ENCODE results near the gene BMPR2.
"Not testable (repeated sequence)": the region's sequence is repeated elsewhere in the genome, so short reads cannot be mapped to it uniquely, and the experiment has no call there.

The BMPR2 gene

GRCh38 chr2:202455114-202455513, 79.0 kb downstream of the BMPR2 start:
- DNase-seq: no peak

DNA sequence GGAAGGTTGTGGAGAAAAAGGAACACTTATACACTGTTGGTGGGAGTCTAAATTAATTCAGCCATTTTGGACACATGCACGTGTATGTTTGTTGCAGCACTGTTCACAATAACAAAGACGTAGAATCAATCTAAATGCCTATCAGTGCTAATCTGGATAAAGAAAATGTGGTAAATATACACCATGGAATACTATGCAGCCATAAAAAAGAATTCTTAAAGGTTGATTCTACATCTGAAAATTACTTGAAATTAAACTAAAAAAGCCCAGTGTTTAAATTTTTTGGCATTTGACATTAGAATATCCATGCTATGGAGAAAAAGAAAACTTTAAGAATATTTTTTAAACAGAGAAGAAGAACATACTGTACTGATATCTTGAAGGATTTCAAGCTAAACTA, 84.0 kb downstream of the BMPR2 start:
- no peak for DNase-seq

DNA sequence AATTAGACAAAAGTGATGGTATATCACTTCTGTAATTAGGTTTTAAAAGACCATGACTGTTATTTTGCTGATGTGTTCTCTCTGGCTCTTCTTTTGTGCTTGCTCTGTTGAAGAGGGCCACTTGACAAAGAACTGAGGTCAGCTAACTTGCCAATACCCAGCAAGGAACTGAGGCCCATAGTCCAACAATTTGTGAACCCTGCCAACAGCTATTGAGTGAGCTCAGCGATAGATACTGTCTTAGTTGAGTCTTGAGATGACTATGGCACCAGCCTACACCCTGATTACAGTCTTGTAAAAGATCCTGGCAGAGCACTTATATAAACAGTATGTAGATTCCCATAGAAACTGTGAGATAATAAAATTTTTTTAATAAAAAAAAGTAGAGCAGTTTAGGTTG, 103.0 kb downstream of the BMPR2 start:
- no peak for DNase-seq

DNA sequence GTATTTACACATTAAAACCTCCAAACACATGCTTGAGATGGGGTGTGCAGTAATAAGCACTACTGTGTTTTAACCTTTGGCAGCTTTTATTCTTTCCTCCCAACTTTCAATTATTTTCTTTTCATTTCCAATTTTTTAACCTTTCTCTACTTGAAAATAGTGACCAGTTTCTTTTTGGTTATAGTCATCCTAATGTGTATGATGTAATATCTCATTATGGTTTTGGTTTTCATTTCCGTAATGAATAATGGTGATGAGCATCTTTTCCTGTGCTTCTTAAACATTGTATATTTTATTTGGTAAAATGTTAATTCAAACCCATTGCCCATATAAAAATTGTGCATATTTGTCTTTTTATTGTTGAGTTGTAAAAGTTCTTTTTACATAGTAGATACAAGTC, 103.5 kb downstream of the BMPR2 start:
- no peak for DNase-seq

DNA sequence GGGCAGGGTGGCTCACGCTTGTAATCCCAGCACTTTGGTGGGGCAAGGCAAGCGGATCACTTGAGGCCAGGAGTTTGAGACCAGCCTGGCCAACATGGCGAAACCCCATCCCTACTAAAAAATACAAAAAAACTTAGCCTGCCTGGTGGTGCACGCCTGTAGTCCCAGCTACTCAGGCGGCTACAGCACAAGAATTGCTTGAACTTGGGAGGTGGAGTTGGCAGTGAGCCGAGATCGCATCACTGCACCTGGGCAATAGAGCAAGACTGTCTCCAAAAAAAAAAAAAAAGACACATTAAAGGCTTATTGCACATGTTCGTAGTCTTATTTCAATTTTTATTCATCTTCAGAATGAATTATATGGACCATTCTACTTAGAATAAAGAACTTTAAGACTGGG, 110.2 kb downstream of the BMPR2 start:
- DNase-seq: no peak

DNA sequence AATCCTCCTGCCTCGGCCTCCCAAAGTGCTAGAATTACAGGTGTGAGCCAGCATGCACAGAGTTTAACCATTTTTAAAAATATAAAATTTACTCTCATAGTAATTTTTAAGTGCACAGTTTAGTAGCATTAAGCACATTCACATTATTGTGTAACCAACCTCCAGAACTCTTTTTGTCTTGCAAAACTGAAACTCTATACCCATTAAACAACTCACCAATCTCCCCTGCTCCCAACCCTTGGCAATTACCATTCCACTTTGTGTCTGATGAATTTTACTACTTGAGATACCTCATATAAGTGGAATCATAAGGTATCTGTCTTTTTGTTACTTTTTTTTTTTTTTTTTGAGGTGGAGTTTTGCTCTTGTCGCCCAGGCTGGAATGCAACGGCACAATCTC, 112.5 kb downstream of the BMPR2 start:
- no peak for DNase-seq

- no peak for DNase-seq
Measured at GRCh38 chr2:202490479-202490878, 114.4 kb downstream of the BMPR2 start.

- no peak for DNase-seq
Measured at GRCh38 chr2:202491514-202491913, 115.4 kb downstream of the BMPR2 start.

- no peak for DNase-seq
Measured at GRCh38 chr2:202494300-202495229, 118.4 kb downstream of the BMPR2 start.

- DNase-seq: no peak
Measured at GRCh38 chr2:202495230-202495604, 119.1 kb downstream of the BMPR2 start.

GRCh38 chr2:202496835-202497472, 120.8 kb downstream of the BMPR2 start:
- DNase-seq: not testable (repeated sequence)

DNA sequence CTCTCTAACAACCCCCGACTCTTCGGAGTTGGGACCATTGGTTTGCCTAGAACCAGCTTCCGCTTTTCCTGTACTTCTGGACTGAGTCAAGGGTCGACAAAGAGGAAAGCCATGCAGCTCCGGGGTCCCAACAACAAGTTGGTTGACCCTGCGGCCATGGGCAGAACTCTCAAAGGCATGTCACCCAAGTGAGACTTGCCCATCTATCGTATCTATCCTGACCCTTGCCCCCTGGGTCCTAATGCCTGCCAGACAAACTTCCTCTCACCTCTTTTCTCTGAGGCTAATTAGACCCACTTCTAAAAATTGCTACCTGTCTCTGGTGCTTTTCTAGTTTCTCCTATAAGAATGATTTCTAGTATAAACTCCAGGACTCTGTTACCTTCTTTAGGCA, 121.3 kb downstream of the BMPR2 start:
- not testable (repeated sequence) for DNase-seq

GRCh38 chr2:202499841-202500240, 123.7 kb downstream of the BMPR2 start:
- DNase-seq: not testable (repeated sequence)

DNA sequence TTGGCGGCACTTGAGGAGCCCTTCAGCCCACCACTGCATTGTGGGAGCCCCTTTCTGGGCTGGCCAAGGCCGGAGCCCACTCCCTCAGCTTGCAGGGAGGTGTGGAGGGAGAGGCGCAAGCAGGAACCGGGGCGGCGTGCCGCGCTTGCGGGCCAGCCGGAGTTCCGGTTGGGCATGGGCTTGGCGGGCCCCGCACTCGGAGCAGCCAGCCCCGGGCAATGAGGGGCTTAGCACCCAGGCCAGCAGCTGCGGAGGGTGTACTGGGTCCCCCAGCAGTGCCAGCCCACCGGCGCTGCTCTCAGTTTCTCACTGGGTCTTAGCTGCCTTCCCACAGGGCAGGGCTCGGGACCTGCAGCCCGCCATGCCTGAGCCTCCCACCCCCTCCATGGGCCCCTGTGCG, 127.1 kb downstream of the BMPR2 start:
- DNase-seq: not testable (repeated sequence)

DNA sequence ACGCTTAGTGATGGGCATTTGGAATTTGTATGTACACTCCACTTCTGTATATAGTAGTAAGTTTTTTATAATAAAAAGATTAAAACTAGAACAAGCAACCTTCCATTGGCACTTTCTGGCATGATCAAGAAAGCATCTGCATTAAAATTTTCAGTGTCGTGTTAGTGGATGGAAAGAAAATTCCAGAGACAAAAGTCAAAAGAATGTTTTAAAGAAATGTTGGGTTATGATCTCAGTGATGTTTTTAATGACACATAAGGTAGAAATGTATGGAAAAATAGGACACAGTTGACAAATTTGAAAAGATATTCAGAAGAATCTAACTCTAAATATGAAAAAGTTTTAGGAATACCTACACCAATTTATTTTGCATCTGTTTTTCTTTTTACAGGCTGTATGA, 132.6 kb downstream of the BMPR2 start:
- no peak for DNase-seq

DNA sequence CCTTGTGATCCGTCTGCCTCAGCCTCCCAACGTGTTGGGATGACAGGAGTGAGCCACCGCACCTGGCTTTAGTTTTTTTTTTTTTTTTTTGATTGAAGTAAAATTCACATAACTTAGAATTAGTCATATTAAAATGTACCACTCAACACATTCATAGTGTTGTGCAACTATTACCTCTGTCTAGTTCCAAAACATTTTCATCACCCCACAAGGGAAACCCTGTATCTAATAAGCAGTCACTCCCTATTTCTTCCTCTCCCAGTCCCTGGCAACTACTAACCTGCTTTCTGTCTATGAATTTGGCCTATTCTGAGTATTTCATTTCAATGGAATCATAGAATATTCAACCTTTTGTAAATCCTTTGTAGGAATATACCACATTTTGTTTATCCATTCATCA, 134.8 kb downstream of the BMPR2 start:
- DNase-seq: no peak

DNA sequence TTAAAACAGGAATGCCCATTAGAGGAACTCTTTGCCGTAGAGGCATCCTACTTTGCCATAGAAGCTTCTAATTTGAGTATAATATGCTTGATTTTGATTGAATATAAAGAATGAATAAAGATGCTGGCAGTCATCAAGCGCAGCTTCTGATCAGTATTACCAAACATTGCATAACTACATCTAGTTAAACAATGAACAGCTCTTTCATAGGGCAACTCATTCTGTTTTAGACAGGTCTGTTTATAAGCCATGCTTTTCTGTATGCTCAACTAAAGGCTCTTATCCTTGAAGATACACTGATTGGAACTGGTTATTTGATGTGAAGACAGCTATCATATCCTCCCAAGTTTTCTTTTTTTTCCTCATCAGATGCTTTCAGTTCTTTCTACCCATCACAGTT, 136.0 kb downstream of the BMPR2 start:
- no peak for DNase-seq

GRCh38 chr2:202514732-202515131, 138.6 kb downstream of the BMPR2 start:
- no peak for DNase-seq

- no peak for DNase-seq
Measured at GRCh38 chr2:202519453-202519852, 143.3 kb downstream of the BMPR2 start.

DNA sequence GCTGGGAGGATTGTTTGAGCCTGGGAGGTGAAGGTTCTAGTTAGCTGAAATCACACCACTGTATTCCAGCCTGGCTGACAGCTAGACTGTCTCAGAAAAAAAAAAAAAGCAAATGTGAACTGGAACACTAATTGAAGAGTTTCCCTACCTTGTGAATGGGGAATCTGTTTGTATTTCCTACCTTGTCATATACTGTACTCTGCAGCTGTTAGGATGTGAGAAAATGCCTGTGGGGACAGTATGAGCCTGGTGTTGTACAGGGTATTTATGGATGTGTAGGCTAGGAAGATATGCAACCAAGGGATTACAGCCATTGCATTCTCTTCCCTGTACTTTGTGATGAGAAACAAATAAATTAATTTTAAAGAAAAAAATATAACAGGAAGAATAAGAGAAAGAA, 145.3 kb downstream of the BMPR2 start:
- DNase-seq: no peak

DNA sequence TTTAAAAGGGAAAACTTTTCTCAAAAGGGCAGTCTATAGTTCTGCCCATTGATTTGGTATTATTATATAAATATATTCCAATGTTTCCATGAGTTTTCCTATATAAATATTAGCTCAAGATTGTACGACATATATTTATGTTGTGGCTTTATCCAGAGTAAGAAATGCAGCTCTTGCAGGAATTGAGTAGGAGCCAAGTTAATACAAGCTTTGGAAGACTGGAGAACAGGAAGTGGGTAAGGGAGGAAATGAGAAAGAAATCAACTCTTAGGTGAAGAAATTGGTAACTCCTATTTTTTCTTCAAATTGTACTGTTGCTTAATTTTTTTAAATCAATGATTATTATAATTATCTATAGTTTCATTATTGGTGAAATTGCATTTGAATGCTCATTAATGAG, 153.3 kb downstream of the BMPR2 start:
- no peak for DNase-seq

DNA sequence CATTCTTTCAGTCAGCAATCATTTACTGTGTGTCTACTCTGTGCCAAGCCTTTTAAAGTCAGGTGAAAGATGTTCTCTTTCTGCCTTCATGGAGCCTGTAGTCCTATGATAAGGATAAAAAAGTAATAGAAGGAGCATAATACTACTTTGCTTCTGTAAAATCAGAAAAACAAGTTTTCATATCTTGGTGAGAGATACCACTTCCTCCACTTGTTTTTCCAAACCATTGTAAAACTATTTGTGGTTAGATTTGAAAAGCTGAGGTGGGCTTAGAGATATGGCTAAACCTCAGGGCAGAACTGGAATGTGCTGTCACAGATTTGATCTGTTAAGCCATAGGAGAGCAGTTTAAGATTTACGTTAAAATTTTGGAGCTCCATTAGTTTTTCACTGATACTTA, 153.9 kb downstream of the BMPR2 start:
- no peak for DNase-seq

GRCh38 chr2:202535290-202535689, 159.2 kb downstream of the BMPR2 start:
- not testable (repeated sequence) for DNase-seq

DNA sequence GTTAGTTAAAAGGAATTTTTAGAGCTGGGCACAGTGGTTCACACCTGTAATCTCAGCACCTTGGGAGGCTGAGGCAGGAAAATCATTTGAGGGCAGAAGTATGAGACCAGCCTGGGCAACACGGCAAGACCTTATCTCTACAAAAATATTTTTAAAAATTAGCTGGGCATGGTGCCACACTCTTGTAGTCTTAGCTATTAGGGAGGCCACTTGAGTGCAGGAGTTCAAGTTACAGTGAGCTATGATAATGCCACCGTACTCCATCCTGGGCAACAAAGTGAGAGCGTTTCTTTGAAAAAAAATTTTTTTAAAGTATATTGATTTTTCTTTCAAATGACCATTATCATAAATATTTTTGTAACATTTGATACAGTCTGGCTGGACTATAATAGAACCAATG, 165.0 kb downstream of the BMPR2 start:
- peak; percentile 50 for DNase-seq

DNA sequence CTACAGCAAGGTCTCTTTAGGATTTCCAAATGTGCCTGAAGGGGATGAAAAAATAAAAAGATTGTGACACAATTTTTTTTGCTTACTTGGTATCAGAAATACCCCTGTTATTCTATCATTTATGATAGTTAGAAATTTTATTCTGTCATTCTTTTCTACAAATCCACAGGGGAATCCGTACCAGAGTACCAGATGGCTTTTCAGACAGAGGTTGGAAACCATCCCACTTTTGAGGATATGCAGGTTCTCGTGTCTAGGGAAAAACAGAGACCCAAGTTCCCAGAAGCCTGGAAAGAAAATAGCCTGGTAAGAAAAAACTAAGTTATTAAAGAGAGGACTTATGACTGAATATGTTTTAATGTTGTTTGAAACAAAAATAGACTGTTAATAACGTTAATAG, 166.0 kb downstream of the BMPR2 start:
- DNase-seq: no peak
